ENCODE measurements around the gene SAMD13.

- TF ChIP-seq POLR2AphosphoS5 (IDR thresholded peaks at IDR 0.05; ENCODE audit: low read depth, low read length) (no peak), POLR2A (IDR thresholded peaks at IDR 0.05; ENCODE audit: low read depth, low read length) (no peak), SPI1 (IDR thresholded peaks at IDR 0.05; ENCODE audit: low read depth, low read length) (no peak), TAF1 (IDR thresholded peaks at IDR 0.05; ENCODE audit: low read depth, low read length) (no peak)
Measured at GRCh38 chr1:84254703-84255238, 46.7 kb upstream of the SAMD13 start.
